ENCODE results near the gene PMP22.
A peak's percentile ranks its signal among the peaks of the same experiment; 100 is the strongest.
"Not testable (repeated sequence)": the region's sequence is repeated elsewhere in the genome, so short reads cannot be mapped to it uniquely, and the experiment has no call there.

PMP22 gene

GRCh38 chr17:15231851-15232516, 33.1 kb downstream of the PMP22 start:
- no peak overlapping the region for H4K91ac ChIP-seq (ENCODE audit: low read length)
- H3K4me3 ChIP-seq (ENCODE audit: insufficient read depth in 1 of 2, low read depth in 1 of 2, low read length in 2 of 2), result no peak overlapping the region
- no peak overlapping the region for H3K23ac ChIP-seq (ENCODE audit: low read length in 2 of 2)
- no peak overlapping the region for H3K14ac ChIP-seq (ENCODE audit: low read length in 2 of 2)
- H3K9me3 ChIP-seq (ENCODE audit: control insufficient read depth, low read length), result no peaks in the 10 kb centered on the region
- 82% methylated on average over 12 of the region's 12 CpGs for WGBS
- H3K27me3 ChIP-seq (ENCODE audit: control insufficient read depth in 1 of 2, insufficient read depth in 1 of 2, low read length in 2 of 2), result no peaks in the 10 kb centered on the region
- H2BK120ac ChIP-seq (ENCODE audit: low read depth, low read length), result no peak overlapping the region
- no peak overlapping the region for H2BK12ac ChIP-seq (ENCODE audit: low read length in 2 of 2)
- H2BK5ac ChIP-seq (ENCODE audit: low read depth, low read length, poor library complexity, severe bottlenecking), result no peak overlapping the region
- no peak for DNase-seq
- H3K9ac ChIP-seq (ENCODE audit: low read length), result peak overlapping the region; percentile 2
- H3K27ac ChIP-seq (ENCODE audit: low read length, poor library complexity, severe bottlenecking), result no peak overlapping the region
- no peak overlapping the region for H2AFZ ChIP-seq (ENCODE audit: low read depth, low read length)
- peaks cover 3% of the 10 kb centered on the region for H3K4me1 ChIP-seq (ENCODE audit: control insufficient read depth, insufficient read depth, low read depth, low read length)
- H2BK15ac ChIP-seq (ENCODE audit: low read depth, poor library complexity, severe bottlenecking), result no peak overlapping the region
- no peak overlapping the region for H3K18ac ChIP-seq (ENCODE audit: low read depth in 1 of 2, low read length in 2 of 2)
- H2AK5ac ChIP-seq (ENCODE audit: low read length, severe bottlenecking), result no peak overlapping the region
- peaks cover 14% of the 10 kb centered on the region for H3K79me1 ChIP-seq (replicated peaks; ENCODE audit: low read length, poor library complexity, severe bottlenecking)
- no peak overlapping the region for H3K4me2 ChIP-seq (ENCODE audit: low read length, poor library complexity, severe bottlenecking)
- peaks cover 24 to 96% of the 10 kb centered on the region in 2 experiments for H3K36me3 ChIP-seq (ENCODE audit: control insufficient read depth in 1 of 2, insufficient read depth in 2 of 2, low read depth in 1 of 2, low read length in 2 of 2)
- peak overlapping the region; percentile 62 for H4K8ac ChIP-seq (ENCODE audit: low read length)
- H3K4ac ChIP-seq (ENCODE audit: low read depth in 1 of 2, low read length in 2 of 2), result no peak overlapping the region

DNA sequence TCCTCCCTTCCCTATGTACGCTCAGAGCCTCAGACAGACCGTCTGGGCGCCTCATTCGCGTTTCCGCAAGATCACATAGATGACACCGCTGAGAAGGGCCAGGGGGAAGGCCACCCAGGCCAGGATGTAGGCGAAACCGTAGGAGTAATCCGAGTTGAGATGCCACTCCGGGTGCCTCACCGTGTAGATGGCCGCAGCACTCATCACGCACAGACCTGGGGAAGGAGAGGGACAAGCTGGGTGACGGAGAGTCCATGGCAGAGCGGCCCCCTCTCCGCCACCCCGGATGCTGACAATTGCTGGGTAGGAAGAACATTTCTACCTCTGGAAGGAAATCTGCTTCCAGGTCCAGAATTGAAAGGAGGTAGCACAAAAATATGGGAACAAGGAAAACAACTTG, 34.3 kb downstream of the PMP22 start:
- DNase-seq, result no peak
- H3K36me3 ChIP-seq (ENCODE audit: control insufficient read depth in 1 of 2, insufficient read depth in 2 of 2, low read depth in 1 of 2, low read length in 2 of 2), result peaks cover 21 to 85% of the 10 kb centered on the region in 2 experiments
- 98% methylated on average over 17 of the region's 18 CpGs for WGBS

DNA sequence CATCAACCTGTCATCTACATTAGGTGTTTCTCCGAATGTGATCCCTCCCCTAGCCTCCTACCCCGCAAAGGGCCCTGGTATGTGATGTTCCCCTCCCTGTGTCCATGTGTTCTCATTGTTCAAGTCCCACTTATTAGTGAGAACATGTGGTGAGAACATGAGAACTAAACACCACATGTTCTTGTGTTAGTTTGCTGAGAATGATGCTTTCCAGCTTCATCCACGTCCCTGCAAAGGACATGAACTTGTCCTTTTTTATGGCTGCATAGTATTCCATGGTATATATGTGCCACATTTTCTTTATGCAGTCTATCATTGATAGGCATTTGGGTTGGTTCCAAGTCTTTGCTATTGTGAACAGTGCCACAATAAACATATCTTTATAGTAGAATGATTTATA, 43.3 kb downstream of the PMP22 start:
- not testable (repeated sequence) for H2AK5ac ChIP-seq (ENCODE audit: low read length, severe bottlenecking); H3K4me3 ChIP-seq (ENCODE audit: insufficient read depth in 1 of 2, low read depth in 1 of 2, low read length in 2 of 2); H3K18ac ChIP-seq (ENCODE audit: low read depth in 1 of 2, low read length in 2 of 2); H2BK5ac ChIP-seq (ENCODE audit: low read depth, low read length, poor library complexity, severe bottlenecking); H3K79me1 ChIP-seq (replicated peaks; ENCODE audit: low read length, poor library complexity, severe bottlenecking); H3K36me3 ChIP-seq (ENCODE audit: control insufficient read depth in 1 of 2, insufficient read depth in 2 of 2, low read depth in 1 of 2, low read length in 2 of 2); H3K4me2 ChIP-seq (ENCODE audit: low read length, poor library complexity, severe bottlenecking); H4K8ac ChIP-seq (ENCODE audit: low read length); H3K9me3 ChIP-seq (ENCODE audit: control insufficient read depth, low read length); H3K14ac ChIP-seq (ENCODE audit: low read length in 2 of 2); H3K4ac ChIP-seq (ENCODE audit: low read depth in 1 of 2, low read length in 2 of 2); H2BK120ac ChIP-seq (ENCODE audit: low read depth, low read length); H2BK15ac ChIP-seq (ENCODE audit: low read depth, poor library complexity, severe bottlenecking); H3K23ac ChIP-seq (ENCODE audit: low read length in 2 of 2); H2AFZ ChIP-seq (ENCODE audit: low read depth, low read length); H2BK12ac ChIP-seq (ENCODE audit: low read length in 2 of 2); H4K91ac ChIP-seq (ENCODE audit: low read length); H3K9ac ChIP-seq (ENCODE audit: low read length); DNase-seq; H3K27ac ChIP-seq (ENCODE audit: low read length, poor library complexity, severe bottlenecking); H3K4me1 ChIP-seq (ENCODE audit: control insufficient read depth, insufficient read depth, low read depth, low read length); H3K27me3 ChIP-seq (ENCODE audit: control insufficient read depth in 1 of 2, insufficient read depth in 1 of 2, low read length in 2 of 2)
- WGBS, result 93% methylated on average over 3 of the region's 3 CpGs

More for the DNA sequence above, 34.3 kb downstream of the PMP22 start:
- no peak overlapping the region for H3K23ac ChIP-seq (ENCODE audit: low read length in 2 of 2)
- no peak overlapping the region for H3K4ac ChIP-seq (ENCODE audit: low read depth in 1 of 2, low read length in 2 of 2)
- no peak overlapping the region for H3K9ac ChIP-seq (ENCODE audit: low read length)
- H3K27ac ChIP-seq (ENCODE audit: low read length, poor library complexity, severe bottlenecking), result no peak overlapping the region
- H3K4me2 ChIP-seq (ENCODE audit: low read length, poor library complexity, severe bottlenecking), result no peak overlapping the region
- no peak overlapping the region for H2AK5ac ChIP-seq (ENCODE audit: low read length, severe bottlenecking)
- H2BK120ac ChIP-seq (ENCODE audit: low read depth, low read length), result no peak overlapping the region
- peaks cover 3% of the 10 kb centered on the region for H3K4me1 ChIP-seq (ENCODE audit: control insufficient read depth, insufficient read depth, low read depth, low read length)
- no peak overlapping the region for H3K18ac ChIP-seq (ENCODE audit: low read depth in 1 of 2, low read length in 2 of 2)
- H2AFZ ChIP-seq (ENCODE audit: low read depth, low read length), result no peak overlapping the region
- no peak overlapping the region for H2BK12ac ChIP-seq (ENCODE audit: low read length in 2 of 2)
- H4K91ac ChIP-seq (ENCODE audit: low read length), result no peak overlapping the region
- no peak overlapping the region for H3K4me3 ChIP-seq (ENCODE audit: insufficient read depth in 1 of 2, low read depth in 1 of 2, low read length in 2 of 2)
- no peak overlapping the region for H4K8ac ChIP-seq (ENCODE audit: low read length)
- H3K14ac ChIP-seq (ENCODE audit: low read length in 2 of 2), result peak overlapping the region in 1 of 2 experiments; percentile 35
- H3K9me3 ChIP-seq (ENCODE audit: control insufficient read depth, low read length), result no peaks in the 10 kb centered on the region
- H2BK5ac ChIP-seq (ENCODE audit: low read depth, low read length, poor library complexity, severe bottlenecking), result no peak overlapping the region
- H3K27me3 ChIP-seq (ENCODE audit: control insufficient read depth in 1 of 2, insufficient read depth in 1 of 2, low read length in 2 of 2), result no peaks in the 10 kb centered on the region
- H2BK15ac ChIP-seq (ENCODE audit: low read depth, poor library complexity, severe bottlenecking), result no peak overlapping the region
- peaks cover 10% of the 10 kb centered on the region for H3K79me1 ChIP-seq (replicated peaks; ENCODE audit: low read length, poor library complexity, severe bottlenecking)

DNA sequence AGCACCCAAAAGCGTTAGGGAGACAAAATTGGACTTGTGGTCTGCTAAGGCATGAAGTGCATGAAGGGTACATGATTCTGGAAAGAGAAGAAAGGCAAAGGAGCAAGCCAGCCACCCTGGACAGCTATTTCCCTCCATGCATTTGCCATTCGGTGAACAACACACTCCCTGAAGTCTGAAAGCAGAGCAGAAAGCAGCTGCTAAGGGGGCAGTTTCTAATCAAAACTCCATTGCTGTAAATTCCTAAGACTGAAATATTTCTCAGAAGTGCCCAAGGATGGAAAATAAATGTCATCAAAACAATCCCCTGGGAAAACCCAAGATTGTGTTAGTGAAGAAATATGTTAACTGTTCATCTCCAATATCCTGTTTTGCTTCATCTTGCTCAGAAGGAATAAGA, 44.3 kb downstream of the PMP22 start:
- H2BK15ac ChIP-seq (ENCODE audit: low read depth, poor library complexity, severe bottlenecking), result no peak overlapping the region
- no peak overlapping the region for H3K4me3 ChIP-seq (ENCODE audit: insufficient read depth in 1 of 2, low read depth in 1 of 2, low read length in 2 of 2)
- no peak overlapping the region for H4K91ac ChIP-seq (ENCODE audit: low read length)
- 76% methylated on average over 2 of the region's 2 CpGs for WGBS
- H2AK5ac ChIP-seq (ENCODE audit: low read length, severe bottlenecking), result no peak overlapping the region
- no peak overlapping the region for H3K14ac ChIP-seq (ENCODE audit: low read length in 2 of 2)
- H2BK120ac ChIP-seq (ENCODE audit: low read depth, low read length), result no peak overlapping the region
- H3K18ac ChIP-seq (ENCODE audit: low read depth in 1 of 2, low read length in 2 of 2), result no peak overlapping the region
- H3K79me1 ChIP-seq (replicated peaks; ENCODE audit: low read length, poor library complexity, severe bottlenecking), result no peaks in the 10 kb centered on the region
- H4K8ac ChIP-seq (ENCODE audit: low read length), result no peak overlapping the region
- H2BK5ac ChIP-seq (ENCODE audit: low read depth, low read length, poor library complexity, severe bottlenecking), result no peak overlapping the region
- H2AFZ ChIP-seq (ENCODE audit: low read depth, low read length), result no peak overlapping the region
- no peak overlapping the region for H3K4ac ChIP-seq (ENCODE audit: low read depth in 1 of 2, low read length in 2 of 2)
- no peak overlapping the region for H3K4me2 ChIP-seq (ENCODE audit: low read length, poor library complexity, severe bottlenecking)
- H3K4me1 ChIP-seq (ENCODE audit: control insufficient read depth, insufficient read depth, low read depth, low read length), result no peaks in the 10 kb centered on the region
- H3K9ac ChIP-seq (ENCODE audit: low read length), result no peak overlapping the region
- no peaks in the 10 kb centered on the region for H3K36me3 ChIP-seq (ENCODE audit: control insufficient read depth in 1 of 2, insufficient read depth in 2 of 2, low read depth in 1 of 2, low read length in 2 of 2)
- no peak overlapping the region for H3K23ac ChIP-seq (ENCODE audit: low read length in 2 of 2)
- H2BK12ac ChIP-seq (ENCODE audit: low read length in 2 of 2), result no peak overlapping the region
- no peaks in the 10 kb centered on the region for H3K9me3 ChIP-seq (ENCODE audit: control insufficient read depth, low read length)
- H3K27me3 ChIP-seq (ENCODE audit: control insufficient read depth in 1 of 2, insufficient read depth in 1 of 2, low read length in 2 of 2), result no peaks in the 10 kb centered on the region
- DNase-seq, result peak; percentile 30
- no peak overlapping the region for H3K27ac ChIP-seq (ENCODE audit: low read length, poor library complexity, severe bottlenecking)

All from mesenchymal stem cell (in vitro differentiated cells and primary cell).